H9 (cell line): Measurements from ENCODE around the gene BSDC1. TPM values are rescaled to one million over a fixed set of nuclear protein-coding genes. Genes with fewer than 3 reads are reported as not detected.

Source experiments
- DNase-seq: peaks from one replicate; pipeline ENCODE4 v3.0.0-alpha.2; 2017
- H2AFZ ChIP-seq: one replicate; pipeline ENCODE4 v1.6.1; 2013; ENCODE audit warnings: mild to moderate bottlenecking, low read length, control low read depth, moderate library complexity
- H2AK5ac ChIP-seq: 2 replicates; pipeline ENCODE4 v1.6.1; 2013; ENCODE audit warnings: low read length, control low read depth, mixed read lengths; ENCODE audit not compliant: insufficient read length
- H2BK120ac ChIP-seq: one replicate; pipeline ENCODE4 v1.6.1; 2013; ENCODE audit warnings: low read depth, mild to moderate bottlenecking, low read length, control low read depth, inconsistent platforms; ENCODE audit not compliant: poor library complexity, severe bottlenecking
- H2BK12ac ChIP-seq: 2 replicates; pipeline ENCODE4 v1.6.1; 2013; ENCODE audit warnings: low read length, control low read depth, mixed read lengths, low read depth; ENCODE audit not compliant: insufficient read length
- H2BK15ac ChIP-seq: 2 replicates; pipeline ENCODE4 v1.6.1; 2013; ENCODE audit warnings: low read depth, low read length, control low read depth
- H2BK20ac ChIP-seq: one replicate; pipeline ENCODE4 v1.6.1; 2013; ENCODE audit warnings: low read depth, mild to moderate bottlenecking, low read length, control low read depth, inconsistent platforms; ENCODE audit not compliant: poor library complexity, severe bottlenecking
- H2BK5ac ChIP-seq: 2 replicates; pipeline ENCODE4 v1.6.1; 2013; ENCODE audit warnings: low read length, control low read depth, mixed read lengths; ENCODE audit not compliant: insufficient read length
- H3K14ac ChIP-seq: 2 replicates; pipeline ENCODE4 v1.6.1; 2013; ENCODE audit warnings: low read length, control low read depth; ENCODE audit not compliant: insufficient read depth
- H3K18ac ChIP-seq: 2 replicates; pipeline ENCODE4 v1.6.1; 2013; ENCODE audit warnings: low read depth, mild to moderate bottlenecking, mixed read lengths, low read length, control low read depth; ENCODE audit not compliant: insufficient read length
- H3K23ac ChIP-seq: 2 replicates; pipeline ENCODE4 v1.6.1; 2013; ENCODE audit warnings: low read length, control low read depth, mixed read lengths, low read depth; ENCODE audit not compliant: insufficient read length
- H3K23me2 ChIP-seq: 2 replicates; pipeline ENCODE4 v1.6.1; 2013; ENCODE audit warnings: low read depth, mild to moderate bottlenecking, mixed read lengths, low read length, control low read depth; ENCODE audit not compliant: insufficient read length, poor library complexity, severe bottlenecking
- H3K27ac ChIP-seq: 2 replicates; pipeline ENCODE4 v1.5.1; 2013; ENCODE audit warnings: low read length, control low read depth, mixed read lengths, low read depth; ENCODE audit not compliant: insufficient read length
- H3K27me3 ChIP-seq: 2 replicates; pipeline ENCODE4 v1.6.1; 2013; ENCODE audit warnings: low read length, control low read depth, inconsistent platforms; ENCODE audit not compliant: insufficient read depth
- H3K4ac ChIP-seq: 2 replicates; pipeline ENCODE4 v1.6.1; 2013; ENCODE audit warnings: low read depth, mild to moderate bottlenecking, control low read depth, inconsistent platforms, low read length, moderate library complexity
- H3K4me1 ChIP-seq: 2 replicates; pipeline ENCODE4 v1.6.1; 2013; ENCODE audit warnings: low read length, control low read depth, inconsistent platforms; ENCODE audit not compliant: insufficient read depth
- H3K4me2 ChIP-seq: 2 replicates; pipeline ENCODE4 v1.6.1; 2013; ENCODE audit warnings: low read length, control low read depth, mixed read lengths; ENCODE audit not compliant: insufficient read length, insufficient read depth
- H3K56ac ChIP-seq: 2 replicates; pipeline ENCODE4 v1.6.1; 2013; ENCODE audit warnings: low read depth, mild to moderate bottlenecking, mixed read lengths, low read length, control low read depth; ENCODE audit not compliant: insufficient read length
- H3K79me1 ChIP-seq: 2 replicates; pipeline ENCODE4 v1.6.1; 2013; ENCODE audit warnings: low read depth, mild to moderate bottlenecking, moderate library complexity, low read length, control low read depth, inconsistent platforms; ENCODE audit not compliant: insufficient read depth, poor library complexity, severe bottlenecking
- H3K79me2 ChIP-seq: 2 replicates; pipeline ENCODE4 v1.6.1; 2013; ENCODE audit warnings: low read length, control low read depth, inconsistent platforms; ENCODE audit not compliant: insufficient read depth
- H3K9ac ChIP-seq: 2 replicates; pipeline ENCODE4 v1.6.1; 2013; ENCODE audit warnings: low read length, control low read depth, mixed read lengths; ENCODE audit not compliant: insufficient read length; ENCODE audit errors: extremely low read depth
- H3K9me3 ChIP-seq: one replicate; pipeline ENCODE4 v1.6.1; 2013; ENCODE audit warnings: low read depth, low read length, inconsistent platforms; ENCODE audit not compliant: control insufficient read depth
- H3T11ph ChIP-seq: one replicate; pipeline ENCODE4 v1.6.1; 2013; ENCODE audit warnings: mild to moderate bottlenecking, low read length, control low read depth, inconsistent platforms
- H4K20me1 ChIP-seq: one replicate; pipeline ENCODE4 v1.6.1; 2013; ENCODE audit not compliant: control insufficient read depth, insufficient read length, insufficient read depth
- H4K5ac ChIP-seq: 2 replicates; pipeline ENCODE4 v1.6.1; 2013; ENCODE audit warnings: low read depth, mild to moderate bottlenecking, mixed read lengths, low read length, control low read depth; ENCODE audit not compliant: insufficient read length
- H4K8ac ChIP-seq: replicated peaks from 2 replicates; pipeline ENCODE4 v1.6.1; 2013; ENCODE audit warnings: low read length, control low read depth, mixed read lengths, low read depth; ENCODE audit not compliant: insufficient read length
- H4K91ac ChIP-seq: 2 replicates; pipeline ENCODE4 v1.6.1; 2013; ENCODE audit warnings: low read depth, mild to moderate bottlenecking, moderate library complexity, mixed read lengths, low read length, control low read depth; ENCODE audit not compliant: insufficient read length
- H3K27ac Mint-ChIP-seq, 3 experiments: 2 replicates in 2 of 3; 3 replicates in 1 of 3; pipeline ENCODE4 v1.8.0; 2020 to 2021; ENCODE audit warnings: mixed read lengths in 3 of 3, mild to moderate bottlenecking in 1 of 3, moderate library complexity in 1 of 3
- H3K27me3 Mint-ChIP-seq: 2 replicates; pipeline ENCODE4 v1.8.0; 2021; ENCODE audit warnings: low read depth, mild to moderate bottlenecking, moderate library complexity, mixed read lengths
- H3K36me3 Mint-ChIP-seq, 3 experiments: 2 replicates in 2 of 3; 3 replicates in 1 of 3; pipeline ENCODE4 v1.8.0; 2020 to 2021; ENCODE audit warnings: low read depth in 3 of 3, mixed read lengths in 3 of 3; ENCODE audit not compliant: insufficient read depth in 1 of 3
- H3K4me1 Mint-ChIP-seq, 2 experiments: 2 replicates each; pipeline ENCODE4 v1.8.0; 2020; ENCODE audit warnings: mixed read lengths in 2 of 2
- H3K4me3 Mint-ChIP-seq, 2 experiments: 2 replicates in 1 of 2; 3 replicates in 1 of 2; pipeline ENCODE4 v1.8.0; 2020 to 2021; ENCODE audit warnings: mild to moderate bottlenecking in 2 of 2, mixed read lengths in 2 of 2, moderate library complexity in 1 of 2
- H3K9me3 Mint-ChIP-seq, 2 experiments: 2 replicates in 1 of 2; 3 replicates in 1 of 2; pipeline ENCODE4 v1.8.0; 2020; ENCODE audit warnings: mild to moderate bottlenecking in 2 of 2, mixed read lengths in 2 of 2, moderate library complexity in 1 of 2
- WGBS: extraction: QIAGEN DNeasy Blood & Tissue Kit; methylation state at CpG from one replicate; pipeline ENCODE4 v1.1.7; 2013; ENCODE audit warnings: missing lambda C conversion rate, low lambda C conversion rate, mixed read lengths; ENCODE audit not compliant: insufficient read length; ENCODE audit errors: extremely low coverage; 5-methylcytosine and 5-hydroxymethylcytosine counted together
- total RNA-seq: library from RNA; stranded (reverse); gene quantifications from 2 replicates; pipeline ENCODE4 v1.2.1, GENCODE V29; 2021
- TF ChIP-seq, protein P1 (sequence below): fragments of 200-600 bp; sonication (generic); conservative IDR thresholded peaks from 3 replicates; pipeline ENCODE4 v1.8.0; 2021; ENCODE audit warnings: antibody characterized with exemption, mild to moderate bottlenecking

Gene BSDC1
- total RNA-seq, 1 experiment from 2014 or later = 52.6 TPM

DNA sequence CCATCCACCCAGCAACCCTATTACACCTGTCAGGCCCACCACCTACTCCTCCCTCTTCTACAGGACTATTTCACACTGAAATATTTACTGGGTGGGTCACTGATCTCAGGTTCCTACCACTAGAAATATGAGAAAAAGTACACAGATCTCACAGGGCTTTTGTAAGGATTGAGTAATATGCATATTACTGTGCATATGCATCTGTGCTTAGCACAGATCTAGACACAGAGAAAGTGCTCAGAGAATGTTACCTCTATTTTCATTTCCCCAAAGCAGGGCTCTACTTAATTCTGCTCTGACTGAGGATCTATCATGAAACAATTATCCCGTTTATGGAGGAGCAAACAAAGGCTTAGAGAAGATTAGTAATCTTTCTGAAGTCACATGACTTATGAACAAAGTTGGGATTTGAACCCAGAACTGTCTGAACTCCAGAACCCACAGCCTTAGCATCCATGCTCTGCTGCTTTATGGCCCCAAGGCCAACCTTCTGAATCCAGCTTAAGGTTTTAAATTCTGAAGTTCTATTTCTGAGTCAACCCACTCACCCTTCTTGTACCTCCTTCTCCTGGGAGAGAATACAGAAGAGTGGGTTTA is 20.1 kb downstream of the BSDC1 start:
- Histone ChIP-seq H3K56ac (no peak overlapping the region), H3K79me1 (no peaks in the 10 kb centered on the region), H3K4me2 (no peak overlapping the region), H4K8ac (no peak overlapping the region), H3K9me3 (no peaks in the 10 kb centered on the region), H3K9ac (no peak overlapping the region), H3K27me3 (no peaks in the 10 kb centered on the region), H3K23me2 (no peaks in the 10 kb centered on the region), H3K23ac (no peak overlapping the region), H3K4ac (no peak overlapping the region), H3K14ac (no peak overlapping the region), H3K79me2 (no peaks in the 10 kb centered on the region), H4K91ac (no peak overlapping the region), H3K27ac (no peak overlapping the region), H2AK5ac (no peak overlapping the region), H2BK120ac (no peak overlapping the region), H3T11ph (no peak overlapping the region), H2BK20ac (no peak overlapping the region), H3K4me1 (no peaks in the 10 kb centered on the region), H3K18ac (no peak overlapping the region), H2AFZ (no peak overlapping the region), H4K20me1 (no peaks in the 10 kb centered on the region), H2BK5ac (no peak overlapping the region), H2BK15ac (no peak overlapping the region), H4K5ac (no peak overlapping the region), H2BK12ac (no peak overlapping the region)
- Mint-ChIP-seq H3K9me3 (no peaks in the 10 kb centered on the region), H3K4me1 (no peaks in the 10 kb centered on the region), H3K4me3 (no peak overlapping the region), H3K36me3 (peaks cover 22 to 76% (median 72%) of the 10 kb centered on the region in 3 experiments; a peak in 6 of 7 replicates), H3K27me3 (no peaks in the 10 kb centered on the region), H3K27ac (no peak overlapping the region)
- DNase-seq = no peak
- no CpG with 5 or more reads among the region's 1 CpG for WGBS
- TF ChIP-seq, protein P1, sequence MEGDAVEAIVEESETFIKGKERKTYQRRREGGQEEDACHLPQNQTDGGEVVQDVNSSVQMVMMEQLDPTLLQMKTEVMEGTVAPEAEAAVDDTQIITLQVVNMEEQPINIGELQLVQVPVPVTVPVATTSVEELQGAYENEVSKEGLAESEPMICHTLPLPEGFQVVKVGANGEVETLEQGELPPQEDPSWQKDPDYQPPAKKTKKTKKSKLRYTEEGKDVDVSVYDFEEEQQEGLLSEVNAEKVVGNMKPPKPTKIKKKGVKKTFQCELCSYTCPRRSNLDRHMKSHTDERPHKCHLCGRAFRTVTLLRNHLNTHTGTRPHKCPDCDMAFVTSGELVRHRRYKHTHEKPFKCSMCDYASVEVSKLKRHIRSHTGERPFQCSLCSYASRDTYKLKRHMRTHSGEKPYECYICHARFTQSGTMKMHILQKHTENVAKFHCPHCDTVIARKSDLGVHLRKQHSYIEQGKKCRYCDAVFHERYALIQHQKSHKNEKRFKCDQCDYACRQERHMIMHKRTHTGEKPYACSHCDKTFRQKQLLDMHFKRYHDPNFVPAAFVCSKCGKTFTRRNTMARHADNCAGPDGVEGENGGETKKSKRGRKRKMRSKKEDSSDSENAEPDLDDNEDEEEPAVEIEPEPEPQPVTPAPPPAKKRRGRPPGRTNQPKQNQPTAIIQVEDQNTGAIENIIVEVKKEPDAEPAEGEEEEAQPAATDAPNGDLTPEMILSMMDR = no peak
